GM21390 (cell line): ENCODE data around the gene PCMT1.
"Not testable (repeated sequence)": the region's sequence is repeated elsewhere in the genome, so short reads cannot be mapped to it uniquely, and the experiment has no call there.

Experiments
- ATAC-seq: cut with Tn5 transposase; IDR thresholded peaks from one replicate; pipeline ENCODE4 v1.9.1; 2021; ENCODE audit not compliant: unreplicated experiment

Gene PCMT1

GRCh38 chr6:149813351-149813750 is 63.8 kb downstream of the PCMT1 start:
- no peak for ATAC-seq

GRCh38 chr6:149815788-149816187 is 66.2 kb downstream of the PCMT1 start:
- ATAC-seq, result peak; percentile 51

DNA sequence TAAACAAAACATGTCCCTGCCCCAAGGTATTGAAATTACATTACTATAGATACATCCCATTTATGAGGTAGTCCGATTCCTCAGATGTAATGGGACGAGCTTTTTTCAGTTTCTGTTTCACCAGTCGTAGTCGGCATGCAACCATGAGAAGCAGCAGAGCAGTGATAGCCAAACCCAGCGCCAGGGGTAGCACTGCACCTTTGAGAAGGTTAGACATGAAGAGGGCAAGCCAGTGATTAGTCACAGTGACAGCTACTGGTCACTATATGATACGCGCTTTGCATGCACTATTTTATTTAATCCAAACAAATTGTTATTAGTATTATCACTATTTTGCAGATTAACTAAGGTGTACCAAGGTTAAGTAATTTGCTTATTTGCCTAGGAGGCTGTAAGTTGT is 71.0 kb downstream of the PCMT1 start:
- no peak for ATAC-seq

DNA sequence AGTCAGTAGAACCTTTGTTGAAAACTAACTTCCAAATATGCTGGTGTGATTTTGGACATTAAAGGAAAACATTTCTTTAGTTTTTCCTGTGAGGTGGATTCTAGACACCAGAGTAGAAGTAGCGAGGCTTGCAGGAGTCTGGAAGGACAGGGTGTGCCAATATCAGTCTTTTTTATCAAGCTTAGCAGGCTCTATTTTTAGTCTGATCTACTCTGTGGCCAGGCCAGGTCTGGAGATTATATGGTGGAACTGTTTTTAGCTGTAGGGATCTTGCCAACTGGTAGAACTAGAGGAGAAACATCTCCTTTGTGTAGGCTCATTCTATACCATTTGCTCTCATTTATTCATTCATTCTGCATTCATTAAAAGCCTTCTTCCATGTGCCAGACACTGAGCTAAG is 72.0 kb downstream of the PCMT1 start:
- ATAC-seq, result no peak

- ATAC-seq, result no peak
Measured at GRCh38 chr6:149823013-149823412, 73.5 kb downstream of the PCMT1 start.

- ATAC-seq, result no peak
Measured at GRCh38 chr6:149825292-149825691, 75.8 kb downstream of the PCMT1 start.

DNA sequence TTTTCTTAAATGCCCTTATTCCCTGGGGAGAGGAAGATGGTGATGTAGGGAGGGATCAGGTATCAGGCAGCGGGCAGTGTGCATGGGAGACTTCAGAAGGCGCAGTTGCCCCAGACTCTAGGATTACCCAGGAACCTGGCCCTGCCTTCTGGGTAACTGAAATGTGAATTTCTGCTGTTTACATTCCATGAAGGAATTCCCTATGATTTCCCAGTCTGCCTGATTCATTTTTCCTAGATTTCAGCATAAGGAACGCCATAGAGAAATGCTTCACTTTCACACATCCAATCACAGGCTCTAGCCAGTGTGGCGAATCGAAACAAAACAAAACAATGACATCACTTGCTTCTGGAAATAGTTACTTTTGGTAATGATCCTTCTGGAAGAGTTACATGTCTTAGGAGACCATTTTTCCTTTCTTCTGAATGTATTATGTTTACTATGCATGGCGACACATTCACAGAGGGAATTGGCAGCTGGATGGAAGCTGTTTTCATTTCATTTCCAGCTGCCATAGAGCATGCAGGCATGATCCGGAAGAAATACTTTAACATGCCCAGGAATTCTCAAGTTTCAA is 81.3 kb downstream of the PCMT1 start:
- ATAC-seq, result no peak

- ATAC-seq, result no peak
Measured at GRCh38 chr6:149831308-149831820, 81.8 kb downstream of the PCMT1 start.

DNA sequence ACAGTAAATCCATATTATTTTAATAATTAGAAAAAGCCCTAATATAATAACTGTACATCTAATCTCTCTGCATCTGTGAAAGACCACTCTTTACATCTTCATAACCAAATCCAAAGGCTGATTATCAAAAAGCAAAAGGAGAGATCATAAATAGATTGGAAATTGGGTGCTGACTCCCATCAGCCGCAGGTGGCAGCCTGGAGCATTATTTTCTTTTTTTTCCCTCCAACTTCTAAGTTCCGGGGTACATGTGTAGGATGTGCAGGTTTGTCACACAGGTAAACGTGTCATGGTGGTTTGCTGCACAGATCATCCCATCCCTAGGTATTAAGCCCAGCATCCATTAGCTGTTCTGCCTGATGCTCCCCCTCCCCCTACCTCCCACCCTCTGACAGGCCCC is 84.1 kb downstream of the PCMT1 start:
- no peak for ATAC-seq

DNA sequence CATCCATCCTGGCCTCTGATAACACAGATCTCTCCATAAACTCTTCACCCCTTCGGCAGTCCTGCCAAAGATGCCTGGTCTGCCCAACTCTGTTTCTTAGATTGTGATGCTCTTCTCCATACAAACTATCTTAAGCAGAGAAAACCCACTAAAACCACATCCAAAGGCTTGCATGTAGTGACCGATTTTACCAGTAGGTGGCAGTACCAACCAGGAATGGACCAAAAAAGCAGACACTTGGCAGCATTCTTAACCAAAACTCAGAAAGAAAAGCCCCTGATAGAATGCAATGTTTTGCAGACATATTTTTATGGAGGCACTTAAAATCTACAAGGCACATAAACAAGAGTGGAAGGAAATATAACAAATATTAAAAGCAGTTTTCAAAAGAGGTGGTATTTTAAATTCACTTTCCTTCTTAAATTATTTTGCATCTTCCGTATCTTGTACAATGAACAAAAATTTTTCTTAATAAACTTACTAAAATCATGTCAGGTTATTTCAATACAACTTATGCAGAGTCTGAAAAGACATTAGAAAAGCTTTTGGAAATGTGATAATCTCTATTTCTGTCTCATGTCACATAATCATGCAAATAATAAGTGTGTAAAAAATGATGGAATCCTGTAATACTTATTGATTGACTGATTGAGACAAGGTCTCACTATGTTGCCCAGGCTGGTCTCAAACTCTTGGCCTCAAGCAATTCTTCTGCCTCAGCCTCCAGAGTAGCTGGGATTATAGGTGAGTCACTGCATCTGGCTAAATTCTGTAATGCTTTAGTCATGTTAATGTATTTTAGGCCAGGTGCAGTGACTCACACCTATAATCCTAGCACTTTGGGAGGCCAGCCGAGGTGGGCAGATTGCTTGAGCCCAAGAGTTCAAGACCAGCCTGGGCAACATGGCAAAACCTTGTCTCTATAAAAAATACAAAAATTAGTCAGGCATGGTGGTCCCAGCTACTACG is 85.3 kb downstream of the PCMT1 start:
- no peak for ATAC-seq

GRCh38 chr6:149840345-149841075 is 91.0 kb downstream of the PCMT1 start:
- ATAC-seq, result peak; percentile 64

DNA sequence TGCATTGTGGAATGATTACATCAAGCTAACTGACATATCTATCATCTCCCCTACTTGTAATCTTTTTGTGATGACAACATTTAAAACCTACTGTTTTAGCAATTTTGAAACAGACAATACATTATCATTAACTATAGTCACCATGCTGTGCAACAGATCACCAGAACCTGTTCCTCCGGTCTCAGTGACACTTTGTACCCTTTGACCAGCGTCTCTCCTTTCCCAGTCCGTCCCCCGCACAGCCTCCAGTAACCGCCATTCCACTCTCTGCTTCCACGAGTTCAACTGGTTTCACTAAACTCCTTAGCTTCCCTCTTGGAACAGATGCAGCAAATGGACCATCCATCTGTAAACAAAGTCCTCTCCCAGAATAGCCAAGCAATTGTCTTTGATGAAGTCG is 92.8 kb downstream of the PCMT1 start:
- no peak for ATAC-seq

GRCh38 chr6:149843051-149843633 is 93.6 kb downstream of the PCMT1 start:
- no peak for ATAC-seq

DNA sequence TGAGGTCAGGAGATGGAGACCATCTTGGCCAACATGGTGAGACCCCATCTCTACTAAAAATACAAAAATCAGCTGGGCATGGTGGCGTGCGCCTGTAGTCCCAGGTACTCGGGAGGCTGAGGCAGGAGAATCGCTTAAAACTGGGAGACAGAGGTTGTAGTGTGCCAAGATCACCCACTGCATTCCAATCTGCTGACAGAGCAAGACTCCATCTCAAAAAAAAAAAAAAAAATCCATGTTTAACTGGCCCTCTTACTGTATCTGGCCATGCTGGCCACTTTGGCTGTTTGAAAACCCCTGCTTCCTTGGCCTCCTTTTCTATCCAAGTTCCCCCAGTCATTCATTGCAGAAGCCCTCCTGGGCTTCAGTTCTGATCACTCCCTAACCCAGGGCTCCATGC is 94.5 kb downstream of the PCMT1 start:
- ATAC-seq, result not testable (repeated sequence)

GRCh38 chr6:149844480-149844879 is 94.9 kb downstream of the PCMT1 start:
- no peak for ATAC-seq

GRCh38 chr6:149845549-149845948 is 96.0 kb downstream of the PCMT1 start:
- ATAC-seq, result no peak

DNA sequence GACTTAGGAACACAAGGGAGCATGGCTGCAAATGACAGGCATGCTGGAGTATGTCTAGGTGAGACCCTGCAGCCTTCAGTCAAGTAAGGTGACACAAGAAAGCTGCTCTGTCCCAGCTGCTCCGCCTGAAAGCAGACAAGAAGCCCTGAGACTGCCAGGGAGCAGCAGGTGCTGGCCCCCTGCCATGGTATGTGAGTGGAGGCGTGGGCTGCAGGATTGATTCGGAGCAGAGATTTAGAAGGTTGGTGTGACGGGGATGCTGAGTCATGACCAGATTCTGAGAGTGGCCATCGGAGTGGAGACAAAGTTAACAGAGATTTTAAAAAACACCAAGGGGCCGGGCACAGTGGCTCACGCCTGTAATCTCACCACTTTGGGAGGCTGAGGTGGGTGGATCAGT is 96.8 kb downstream of the PCMT1 start:
- ATAC-seq, result no peak

- no peak for ATAC-seq
Measured at GRCh38 chr6:149847939-149848267, 98.4 kb downstream of the PCMT1 start.

DNA sequence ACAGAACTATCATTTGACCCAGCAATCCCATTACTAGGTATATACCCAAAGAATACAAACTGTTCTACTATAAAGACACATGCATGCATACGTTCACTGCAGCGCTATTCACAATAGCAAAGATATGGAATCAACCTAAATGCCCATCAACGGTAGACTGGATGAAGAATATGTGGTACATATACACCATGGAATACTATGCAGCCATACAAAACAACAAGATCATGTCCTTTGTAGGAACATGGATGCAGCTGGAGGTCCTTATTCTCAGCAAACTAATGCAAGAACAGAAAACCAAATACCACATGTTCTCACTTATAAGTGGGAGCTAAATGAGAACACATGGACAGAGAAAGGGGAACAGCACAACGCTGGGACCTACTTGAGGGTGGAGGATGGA is 98.8 kb downstream of the PCMT1 start:
- ATAC-seq, result not testable (repeated sequence)

GRCh38 chr6:149851461-149852110 is 102.0 kb downstream of the PCMT1 start:
- ATAC-seq, result no peak

- no peak for ATAC-seq
Measured at GRCh38 chr6:149852180-149852579, 102.6 kb downstream of the PCMT1 start.
